ENCODE data around the gene GBA2.

Gene GBA2

DNA sequence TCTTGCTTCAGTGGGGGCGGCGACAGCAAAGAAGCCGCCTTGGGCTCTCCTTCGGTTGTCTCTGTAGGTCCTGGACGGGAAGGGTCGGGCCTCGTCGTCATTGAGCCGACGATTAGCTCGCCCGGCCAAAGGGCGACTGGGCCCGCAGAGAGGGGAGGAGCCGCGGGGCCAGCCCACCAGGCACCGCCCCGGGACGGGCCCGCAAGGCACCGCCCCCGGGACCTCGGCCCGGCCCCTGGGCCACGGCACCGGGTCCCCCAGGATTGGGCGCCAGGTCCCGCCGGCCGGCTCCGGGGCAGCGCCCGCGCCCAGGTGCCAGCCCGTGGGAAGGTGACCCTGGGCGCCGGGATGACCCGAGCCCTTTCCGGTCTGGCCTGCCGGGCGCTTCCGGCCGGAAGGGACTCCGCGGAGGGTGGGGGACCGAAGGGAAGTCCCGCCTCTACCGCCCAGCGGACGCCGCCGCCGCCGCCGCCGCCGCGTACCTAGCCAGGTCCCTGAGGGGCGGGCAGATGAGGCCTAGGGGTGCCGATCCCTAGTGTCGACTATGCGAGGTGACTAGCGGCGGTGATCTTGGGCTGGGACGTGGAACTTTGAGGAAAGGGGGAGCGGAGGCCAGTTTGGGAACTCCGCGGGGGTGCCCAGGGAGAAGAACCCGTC lies at the start of gene GBA2, which contains the start of gene RGP1:
Gene GBA2, minus strand, starts transcription at position 371 of the 657 bp plus-strand sequence. CDS start 524 bp downstream, outside the sequence.
Gene RGP1, plus strand, starts transcription at position 430 of the 657 bp plus-strand sequence. CDS start 469 bp downstream, outside the sequence.
- H3K4me3 ChIP-seq (ENCODE audit: low read depth in 1 of 5, low read length in 5 of 5), result peak within 1 kb of the TSS; percentile 75 to 95 (median 89)
- H3K4me1 ChIP-seq (ENCODE audit: control insufficient read depth in 5 of 5, insufficient read depth in 5 of 5, low read length in 5 of 5), result peaks cover 16 to 52% (median 49%) of the 10 kb centered on the region in 5 donors
- peak within 1 kb of the TSS; percentile 91 for H3K27ac ChIP-seq (ENCODE audit: low read depth, low read length)
- H3K9me3 ChIP-seq (ENCODE audit: control insufficient read depth in 5 of 5, low read length in 5 of 5), result no peaks in the 10 kb centered on the region
- no peaks in the 10 kb centered on the region for H3K27me3 ChIP-seq (ENCODE audit: control insufficient read depth in 5 of 5, insufficient read depth in 4 of 5, low read length in 5 of 5)
- H3K9ac ChIP-seq (ENCODE audit: low read length in 5 of 5), result peak within 1 kb of the TSS; percentile 85 to 97 (median 95)
- peaks cover 5 to 45% (median 42%) of the 10 kb centered on the region in 5 donors for H3K36me3 ChIP-seq (ENCODE audit: control insufficient read depth in 5 of 5, insufficient read depth in 5 of 5, low read length in 5 of 5)

GRCh38 chr9:35797311-35798109 lies 48.5 kb upstream of the GBA2 start:
- peaks cover 2 to 30% (median 25%) of the 10 kb centered on the region in 5 donors for H3K36me3 ChIP-seq (ENCODE audit: control insufficient read depth in 5 of 5, insufficient read depth in 5 of 5, low read length in 5 of 5)
- no peaks in the 10 kb centered on the region for H3K9me3 ChIP-seq (ENCODE audit: control insufficient read depth in 5 of 5, low read length in 5 of 5)
- peaks cover 0 to 30% (median 26%) of the 10 kb centered on the region in 5 donors for H3K4me1 ChIP-seq (ENCODE audit: control insufficient read depth in 5 of 5, insufficient read depth in 5 of 5, low read length in 5 of 5)
- no peak overlapping the region for H3K27ac ChIP-seq (ENCODE audit: low read depth, low read length)
- no peak overlapping the region for H3K9ac ChIP-seq (ENCODE audit: low read length in 5 of 5)
- H3K27me3 ChIP-seq (ENCODE audit: control insufficient read depth in 5 of 5, insufficient read depth in 4 of 5, low read length in 5 of 5), result no peaks in the 10 kb centered on the region
- H3K4me3 ChIP-seq (ENCODE audit: low read depth in 1 of 5, low read length in 5 of 5), result no peak overlapping the region

DNA sequence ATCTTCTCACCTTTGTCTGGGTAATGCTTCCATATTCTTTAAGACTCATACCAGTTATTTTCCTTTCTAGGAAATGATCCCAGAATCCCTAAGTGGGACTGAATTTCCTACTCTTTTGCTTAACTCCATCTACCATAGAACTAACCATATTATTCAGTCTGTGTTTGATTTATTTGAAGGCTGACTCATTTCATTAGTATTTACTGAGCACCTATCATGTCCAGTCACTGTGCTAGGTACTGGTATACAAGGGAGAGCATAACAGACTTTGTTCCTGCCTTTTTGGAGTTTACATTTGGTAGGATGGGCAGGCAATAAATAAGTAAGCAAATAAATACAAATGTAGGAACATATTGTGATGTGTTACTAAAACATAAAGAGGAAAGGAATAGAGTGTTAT lies 46.7 kb upstream of the GBA2 start:
- Histone ChIP-seq H3K9me3 (ENCODE audit: control insufficient read depth in 5 of 5, low read length in 5 of 5) (no peaks in the 10 kb centered on the region), H3K4me3 (ENCODE audit: low read depth in 1 of 5, low read length in 5 of 5) (no peak overlapping the region), H3K27ac (ENCODE audit: low read depth, low read length) (no peak overlapping the region), H3K27me3 (ENCODE audit: control insufficient read depth in 5 of 5, insufficient read depth in 4 of 5, low read length in 5 of 5) (no peaks in the 10 kb centered on the region), H3K36me3 (ENCODE audit: control insufficient read depth in 5 of 5, insufficient read depth in 5 of 5, low read length in 5 of 5) (peaks cover 0 to 12% (median 9%) of the 10 kb centered on the region in 5 donors), H3K4me1 (ENCODE audit: control insufficient read depth in 5 of 5, insufficient read depth in 5 of 5, low read length in 5 of 5) (peaks cover 0 to 39% (median 35%) of the 10 kb centered on the region in 5 donors), H3K9ac (ENCODE audit: low read length in 5 of 5) (no peak overlapping the region)

DNA sequence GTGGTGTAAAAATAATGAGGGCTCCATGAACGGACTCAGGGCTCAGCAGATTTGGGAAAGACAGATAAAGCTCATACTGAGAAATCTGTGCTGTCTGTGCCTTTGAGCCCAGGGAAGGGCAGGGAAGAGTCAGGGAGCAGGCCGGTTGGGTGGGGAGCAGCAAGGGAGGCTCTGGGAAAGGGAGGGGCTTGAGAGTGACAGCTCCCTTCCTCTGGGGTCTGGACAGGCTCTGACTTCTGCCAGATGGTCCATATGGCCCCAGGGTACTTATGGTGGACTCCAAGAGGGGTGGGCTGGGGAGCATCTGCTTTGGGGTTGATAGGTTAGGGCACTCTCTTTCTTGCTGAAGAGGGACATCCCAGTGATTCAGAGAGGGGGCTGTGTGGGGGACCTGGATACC lies 44.4 kb upstream of the GBA2 start:
- no peak overlapping the region for H3K27ac ChIP-seq (ENCODE audit: low read depth, low read length)

GRCh38 chr9:35792826-35793225 lies 43.8 kb upstream of the GBA2 start:
- Histone ChIP-seq H3K9me3 (ENCODE audit: control insufficient read depth in 5 of 5, low read length in 5 of 5) (no peaks in the 10 kb centered on the region), H3K9ac (ENCODE audit: low read length in 5 of 5) (peak overlapping the region in 3 of 5 donors; percentile 5 to 65 (median 33)), H3K4me3 (ENCODE audit: low read depth in 1 of 5, low read length in 5 of 5) (peak overlapping the region; percentile 10 to 51 (median 39)), H3K27me3 (ENCODE audit: control insufficient read depth in 5 of 5, insufficient read depth in 4 of 5, low read length in 5 of 5) (no peaks in the 10 kb centered on the region), H3K36me3 (ENCODE audit: control insufficient read depth in 5 of 5, insufficient read depth in 5 of 5, low read length in 5 of 5) (no peaks in the 10 kb centered on the region), H3K4me1 (ENCODE audit: control insufficient read depth in 5 of 5, insufficient read depth in 5 of 5, low read length in 5 of 5) (peaks cover 0 to 44% (median 41%) of the 10 kb centered on the region in 5 donors), H3K27ac (ENCODE audit: low read depth, low read length) (no peak overlapping the region)

More for the DNA sequence above, 44.4 kb upstream of the GBA2 start:
- Histone ChIP-seq H3K4me1 (ENCODE audit: control insufficient read depth in 5 of 5, insufficient read depth in 5 of 5, low read length in 5 of 5) (peaks cover 0 to 44% (median 41%) of the 10 kb centered on the region in 5 donors), H3K4me3 (ENCODE audit: low read depth in 1 of 5, low read length in 5 of 5) (peak overlapping the region in 3 of 5 donors; percentile 10 to 41 (median 27)), H3K27me3 (ENCODE audit: control insufficient read depth in 5 of 5, insufficient read depth in 4 of 5, low read length in 5 of 5) (no peaks in the 10 kb centered on the region), H3K36me3 (ENCODE audit: control insufficient read depth in 5 of 5, insufficient read depth in 5 of 5, low read length in 5 of 5) (no peaks in the 10 kb centered on the region), H3K9me3 (ENCODE audit: control insufficient read depth in 5 of 5, low read length in 5 of 5) (no peaks in the 10 kb centered on the region), H3K9ac (ENCODE audit: low read length in 5 of 5) (peak overlapping the region in 3 of 5 donors; percentile 33 to 54 (median 48))

- Histone ChIP-seq H3K9ac (ENCODE audit: low read length in 5 of 5) (peak overlapping the region in 3 of 5 donors; percentile 5 to 65 (median 57)), H3K27me3 (ENCODE audit: control insufficient read depth in 5 of 5, insufficient read depth in 4 of 5, low read length in 5 of 5) (no peaks in the 10 kb centered on the region), H3K27ac (ENCODE audit: low read depth, low read length) (no peak overlapping the region), H3K4me1 (ENCODE audit: control insufficient read depth in 5 of 5, insufficient read depth in 5 of 5, low read length in 5 of 5) (peaks cover 0 to 44% (median 41%) of the 10 kb centered on the region in 5 donors), H3K4me3 (ENCODE audit: low read depth in 1 of 5, low read length in 5 of 5) (peak overlapping the region in 4 of 5 donors; percentile 39 to 69 (median 56)), H3K9me3 (ENCODE audit: control insufficient read depth in 5 of 5, low read length in 5 of 5) (no peaks in the 10 kb centered on the region), H3K36me3 (ENCODE audit: control insufficient read depth in 5 of 5, insufficient read depth in 5 of 5, low read length in 5 of 5) (no peaks in the 10 kb centered on the region)
Observed at GRCh38 chr9:35792024-35792813, 43.2 kb upstream of the GBA2 start.

DNA sequence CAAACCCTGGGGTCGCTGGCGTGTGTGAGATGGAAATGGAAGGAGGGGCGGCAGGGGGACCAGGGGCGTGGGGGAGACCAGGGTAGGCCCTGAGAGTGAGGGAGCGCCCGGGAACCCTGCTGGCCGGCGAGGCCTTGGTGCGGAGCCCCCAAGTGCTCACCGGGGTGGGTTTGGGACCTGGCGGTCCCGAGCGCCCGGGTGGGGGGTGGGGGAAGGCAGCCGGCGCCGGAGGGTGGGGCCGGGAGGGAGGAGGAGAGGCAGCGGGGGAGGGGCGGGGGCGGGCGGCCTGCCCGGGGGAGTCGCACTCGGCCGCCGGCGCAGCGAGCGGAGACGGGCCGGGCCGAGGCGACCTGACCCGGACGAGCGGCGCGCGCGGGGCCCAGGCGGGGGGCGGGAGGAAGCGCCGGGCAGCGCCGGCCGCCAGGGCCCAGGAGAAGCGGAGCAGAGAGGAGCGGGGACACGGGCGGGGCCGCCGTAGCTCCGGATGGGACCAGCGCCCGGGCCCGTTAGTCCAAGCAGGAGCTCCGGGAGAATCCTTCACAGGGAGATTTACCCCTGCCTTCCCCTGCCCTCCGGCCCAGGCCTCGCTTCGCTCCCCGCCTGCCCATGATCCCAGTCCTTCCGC lies 42.4 kb upstream of the GBA2 start, which contains the start of gene NPR2:
Gene NPR2, plus strand, starts transcription at position 295 of the 625 bp plus-strand sequence. CDS start 818 bp downstream, outside the sequence.
- H3K27ac ChIP-seq (ENCODE audit: low read depth, low read length), result peak within 1 kb of the TSS; percentile 69
- peak within 1 kb of the TSS in 4 of 5 donors; percentile 57 to 80 (median 73) for H3K9ac ChIP-seq (ENCODE audit: low read length in 5 of 5)
- H3K36me3 ChIP-seq (ENCODE audit: control insufficient read depth in 5 of 5, insufficient read depth in 5 of 5, low read length in 5 of 5), result no peaks in the 10 kb centered on the region
- H3K4me3 ChIP-seq (ENCODE audit: low read depth in 1 of 5, low read length in 5 of 5), result peak within 1 kb of the TSS; percentile 61 to 69 (median 62)
- peaks cover 0 to 44% (median 41%) of the 10 kb centered on the region in 5 donors for H3K4me1 ChIP-seq (ENCODE audit: control insufficient read depth in 5 of 5, insufficient read depth in 5 of 5, low read length in 5 of 5)
- no peaks in the 10 kb centered on the region for H3K27me3 ChIP-seq (ENCODE audit: control insufficient read depth in 5 of 5, insufficient read depth in 4 of 5, low read length in 5 of 5)
- no peaks in the 10 kb centered on the region for H3K9me3 ChIP-seq (ENCODE audit: control insufficient read depth in 5 of 5, low read length in 5 of 5)

DNA sequence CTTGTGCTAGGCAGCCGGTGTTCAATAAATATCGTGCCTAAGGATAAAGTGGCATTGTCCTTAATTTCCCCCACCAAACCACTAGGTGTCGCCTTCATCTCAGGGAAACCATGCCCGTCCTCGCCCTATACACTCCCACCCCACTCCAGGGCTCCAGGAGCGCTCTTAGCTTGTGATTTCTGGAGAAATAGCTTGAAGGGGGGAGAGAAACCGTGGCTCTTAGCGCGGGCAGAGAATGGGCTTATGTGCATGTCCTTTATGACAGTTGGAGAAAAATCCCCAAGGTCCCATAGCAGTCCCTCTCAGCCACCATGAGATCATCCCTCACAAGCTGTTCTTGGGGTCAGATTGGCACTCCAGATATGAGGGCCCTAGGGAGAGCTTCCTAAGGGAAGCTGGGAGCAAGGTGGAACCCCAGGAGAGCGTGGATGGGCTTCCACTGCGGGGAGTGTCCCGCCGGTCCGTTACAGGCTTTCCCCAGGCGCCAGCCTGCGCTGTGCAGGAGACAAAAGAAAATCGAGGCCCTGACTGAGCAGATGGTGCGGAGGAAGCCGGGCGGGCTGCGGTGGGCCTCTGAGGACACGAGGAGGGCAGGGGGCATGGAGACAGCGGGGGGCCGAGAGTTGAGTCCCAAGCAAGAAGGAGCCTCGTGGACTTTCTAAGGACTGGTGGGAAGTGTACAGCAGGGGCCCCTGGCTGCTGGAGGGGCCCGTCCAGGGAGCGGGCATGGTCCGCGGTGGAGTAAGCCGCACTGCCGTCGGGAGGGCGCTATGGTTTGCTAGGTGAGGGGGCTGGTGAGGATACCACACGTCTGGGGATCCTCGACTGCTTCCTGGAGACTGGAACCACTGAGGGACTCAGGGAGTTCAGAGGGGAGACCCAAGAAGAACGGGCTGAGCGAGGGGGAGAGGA lies 41.6 kb upstream of the GBA2 start:
- Histone ChIP-seq H3K4me1 (ENCODE audit: control insufficient read depth in 5 of 5, insufficient read depth in 5 of 5, low read length in 5 of 5) (peaks cover 0 to 44% (median 41%) of the 10 kb centered on the region in 5 donors), H3K27ac (ENCODE audit: low read depth, low read length) (peak overlapping the region; percentile 69), H3K36me3 (ENCODE audit: control insufficient read depth in 5 of 5, insufficient read depth in 5 of 5, low read length in 5 of 5) (no peaks in the 10 kb centered on the region), H3K27me3 (ENCODE audit: control insufficient read depth in 5 of 5, insufficient read depth in 4 of 5, low read length in 5 of 5) (no peaks in the 10 kb centered on the region), H3K4me3 (ENCODE audit: low read depth in 1 of 5, low read length in 5 of 5) (peak overlapping the region; percentile 11 to 61 (median 47)), H3K9ac (ENCODE audit: low read length in 5 of 5) (peak overlapping the region in 3 of 5 donors; percentile 2 to 37 (median 35)), H3K9me3 (ENCODE audit: control insufficient read depth in 5 of 5, low read length in 5 of 5) (no peaks in the 10 kb centered on the region)
